ENCODE data around the gene PDE6A.

DNA sequence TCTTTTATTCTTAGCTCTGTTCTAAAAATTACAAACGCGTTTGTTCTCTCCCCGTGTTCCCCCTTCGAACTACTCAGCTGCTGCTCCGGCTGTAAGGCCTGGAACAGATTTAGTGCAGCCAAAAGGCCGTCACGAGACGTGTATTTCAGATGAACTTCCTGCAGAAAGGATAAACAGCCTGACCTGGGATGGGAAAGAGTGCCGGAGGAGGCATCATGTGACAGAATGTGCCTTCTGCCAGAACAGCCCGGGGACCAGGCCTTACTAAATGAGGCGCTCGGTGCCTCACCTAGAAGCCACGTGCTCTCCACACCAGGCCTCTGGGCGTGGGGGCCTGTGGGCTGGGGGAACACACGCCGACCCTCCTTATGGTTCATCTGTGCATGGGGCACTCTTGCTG, 119.7 kb downstream of the PDE6A start:
- TF ChIP-seq, protein P1, sequence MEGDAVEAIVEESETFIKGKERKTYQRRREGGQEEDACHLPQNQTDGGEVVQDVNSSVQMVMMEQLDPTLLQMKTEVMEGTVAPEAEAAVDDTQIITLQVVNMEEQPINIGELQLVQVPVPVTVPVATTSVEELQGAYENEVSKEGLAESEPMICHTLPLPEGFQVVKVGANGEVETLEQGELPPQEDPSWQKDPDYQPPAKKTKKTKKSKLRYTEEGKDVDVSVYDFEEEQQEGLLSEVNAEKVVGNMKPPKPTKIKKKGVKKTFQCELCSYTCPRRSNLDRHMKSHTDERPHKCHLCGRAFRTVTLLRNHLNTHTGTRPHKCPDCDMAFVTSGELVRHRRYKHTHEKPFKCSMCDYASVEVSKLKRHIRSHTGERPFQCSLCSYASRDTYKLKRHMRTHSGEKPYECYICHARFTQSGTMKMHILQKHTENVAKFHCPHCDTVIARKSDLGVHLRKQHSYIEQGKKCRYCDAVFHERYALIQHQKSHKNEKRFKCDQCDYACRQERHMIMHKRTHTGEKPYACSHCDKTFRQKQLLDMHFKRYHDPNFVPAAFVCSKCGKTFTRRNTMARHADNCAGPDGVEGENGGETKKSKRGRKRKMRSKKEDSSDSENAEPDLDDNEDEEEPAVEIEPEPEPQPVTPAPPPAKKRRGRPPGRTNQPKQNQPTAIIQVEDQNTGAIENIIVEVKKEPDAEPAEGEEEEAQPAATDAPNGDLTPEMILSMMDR (IDR thresholded peaks at IDR 0.05): no peak
- TF ChIP-seq POLR2A (IDR thresholded peaks at IDR 0.05): no peak
